Uterus (tissue), 2 donors: ENCODE data around the gene MST1.
"Not testable (repeated sequence)": the region's sequence is repeated elsewhere in the genome, so short reads cannot be mapped to it uniquely, and the experiment has no call there.

Source experiments
- CTCF ChIP-seq, 4 experiments: fragments of 200-600 bp in 2 of 4; fragments of 450-650 bp in 2 of 4; sonication (generic) in 2 of 4; IDR thresholded peaks; one replicate each; pipeline ENCODE4 v1.5.1; 2016 to 2019; ENCODE audit warnings: antibody characterized with exemption in 4 of 4, mild to moderate bottlenecking in 2 of 4, moderate library complexity in 1 of 4
- POLR2A ChIP-seq, 2 donors: fragments of 450-650 bp; IDR thresholded peaks; one replicate each; pipeline ENCODE4 v1.6.1; 2016; ENCODE audit warnings: antibody characterized with exemption in 2 of 2, mild to moderate bottlenecking in 1 of 2, moderate library complexity in 1 of 2

- TF ChIP-seq CTCF, POLR2A (IDR thresholded peaks at IDR 0.05): not testable (repeated sequence)
Observed at GRCh38 chr3:49695350-49696015, 6.2 kb upstream of the MST1 start.
